ENCODE measurements around the gene INPPL1. TPM values are rescaled to one million over a fixed set of nuclear protein-coding genes. Genes with fewer than 3 reads are reported as not detected.

Gene INPPL1
- total RNA-seq, 1 donor from 2014 or later, result 93.1 TPM

GRCh38 chr11:72226701-72227100 is 2.1 kb downstream of the INPPL1 start:
- H3K36me3 ChIP-seq (ENCODE audit: control insufficient read depth, insufficient read depth, low read length), result peaks cover 8% of the 10 kb centered on the region
- no peaks in the 10 kb centered on the region for H3K27me3 ChIP-seq (ENCODE audit: control insufficient read depth, insufficient read depth, low read length)
- H3K4me3 ChIP-seq (ENCODE audit: low read depth, low read length), result no peak overlapping the region
- TF ChIP-seq CTCF (IDR thresholded peaks at IDR 0.05; ENCODE audit: insufficient read depth, low read length, poor library complexity, severe bottlenecking), result no peak
- no peak for DNase-seq (ENCODE audit: low read depth)

- H3K36me3 ChIP-seq (ENCODE audit: control insufficient read depth, insufficient read depth, low read length), result peaks cover 10% of the 10 kb centered on the region
- no peak for TF ChIP-seq CTCF (IDR thresholded peaks at IDR 0.05; ENCODE audit: insufficient read depth, low read length, poor library complexity, severe bottlenecking)
- DNase-seq (ENCODE audit: low read depth), result no peak
- H3K4me3 ChIP-seq (ENCODE audit: low read depth, low read length), result no peak overlapping the region
- no peaks in the 10 kb centered on the region for H3K27me3 ChIP-seq (ENCODE audit: control insufficient read depth, insufficient read depth, low read length)
Observed at GRCh38 chr11:72227316-72228228, 3.0 kb downstream of the INPPL1 start.

- H3K36me3 ChIP-seq (ENCODE audit: control insufficient read depth, insufficient read depth, low read length), result peaks cover 14% of the 10 kb centered on the region
Observed at GRCh38 chr11:72228229-72228843, 3.8 kb downstream of the INPPL1 start.

GRCh38 chr11:72228844-72229231 is 4.3 kb downstream of the INPPL1 start:
- Histone ChIP-seq H3K27me3 (ENCODE audit: control insufficient read depth, insufficient read depth, low read length) (no peaks in the 10 kb centered on the region), H3K36me3 (ENCODE audit: control insufficient read depth, insufficient read depth, low read length) (peaks cover 14% of the 10 kb centered on the region), H3K4me3 (ENCODE audit: low read depth, low read length) (no peak overlapping the region)
- no peak for DNase-seq (ENCODE audit: low read depth)
- no peak for TF ChIP-seq CTCF (IDR thresholded peaks at IDR 0.05; ENCODE audit: insufficient read depth, low read length, poor library complexity, severe bottlenecking)

More at GRCh38 chr11:72228229-72228843, 3.8 kb downstream of the INPPL1 start:
- no peak for DNase-seq (ENCODE audit: low read depth)
- no peak overlapping the region for H3K4me3 ChIP-seq (ENCODE audit: low read depth, low read length)
- peak; percentile 39 for TF ChIP-seq CTCF (IDR thresholded peaks at IDR 0.05; ENCODE audit: insufficient read depth, low read length, poor library complexity, severe bottlenecking)
- H3K27me3 ChIP-seq (ENCODE audit: control insufficient read depth, insufficient read depth, low read length), result no peaks in the 10 kb centered on the region

- no peaks in the 10 kb centered on the region for H3K27me3 ChIP-seq (ENCODE audit: control insufficient read depth, insufficient read depth, low read length)
- peaks cover 14% of the 10 kb centered on the region for H3K36me3 ChIP-seq (ENCODE audit: control insufficient read depth, insufficient read depth, low read length)
- no peak for TF ChIP-seq CTCF (IDR thresholded peaks at IDR 0.05; ENCODE audit: insufficient read depth, low read length, poor library complexity, severe bottlenecking)
- no peak overlapping the region for H3K4me3 ChIP-seq (ENCODE audit: low read depth, low read length)
- DNase-seq (ENCODE audit: low read depth), result no peak
Observed at GRCh38 chr11:72229336-72229924, 4.9 kb downstream of the INPPL1 start.

All from kidney epithelial cell (primary cell).